Measurements from ENCODE around the gene PRELID1. TPM values are rescaled to one million over a fixed set of nuclear protein-coding genes. Genes with fewer than 3 reads are reported as not detected.
A peak's percentile ranks its signal among the peaks of the same experiment; 100 is the strongest.

The PRELID1 gene
- total RNA-seq, 1 donor, result 82.2 TPM

GRCh38 chr5:177335701-177336065, 32.1 kb downstream of the PRELID1 start:
- no peak for TF ChIP-seq CTCF (IDR thresholded peaks at IDR 0.05; ENCODE audit: extremely low read depth, low read depth, low read length)
- Histone ChIP-seq H3K4me3 (ENCODE audit: insufficient read depth, low read length) (no peak overlapping the region), H2AFZ (ENCODE audit: low read length) (no peak overlapping the region), H4K20me1 (ENCODE audit: insufficient read depth, low read length) (peaks cover 19% of the 10 kb centered on the region), H3K36me3 (ENCODE audit: insufficient read depth, low read length) (peaks cover 48% of the 10 kb centered on the region), H3K4me2 (ENCODE audit: insufficient read depth, low read length) (no peak overlapping the region), H3K79me2 (ENCODE audit: insufficient read depth, low read length) (peaks cover 26% of the 10 kb centered on the region), H3K9me3 (ENCODE audit: low read depth, low read length) (no peaks in the 10 kb centered on the region), H3K27ac (ENCODE audit: low read depth, low read length) (no peak overlapping the region), H3K4me1 (ENCODE audit: insufficient read depth, low read length) (no peaks in the 10 kb centered on the region), H3K27me3 (ENCODE audit: insufficient read depth, low read length) (no peaks in the 10 kb centered on the region)
- DNase-seq (ENCODE audit: insufficient read length, low spot score, missing footprints), result no peak

- Histone ChIP-seq H3K4me3 (ENCODE audit: insufficient read depth, low read length) (no peak overlapping the region), H3K9me3 (ENCODE audit: low read depth, low read length) (no peaks in the 10 kb centered on the region), H3K36me3 (ENCODE audit: insufficient read depth, low read length) (peaks cover 48% of the 10 kb centered on the region), H3K4me2 (ENCODE audit: insufficient read depth, low read length) (no peak overlapping the region), H3K27ac (ENCODE audit: low read depth, low read length) (no peak overlapping the region), H3K79me2 (ENCODE audit: insufficient read depth, low read length) (peaks cover 26% of the 10 kb centered on the region), H3K4me1 (ENCODE audit: insufficient read depth, low read length) (no peaks in the 10 kb centered on the region), H3K27me3 (ENCODE audit: insufficient read depth, low read length) (no peaks in the 10 kb centered on the region), H2AFZ (ENCODE audit: low read length) (no peak overlapping the region), H4K20me1 (ENCODE audit: insufficient read depth, low read length) (peaks cover 19% of the 10 kb centered on the region)
- peak; percentile 38 for TF ChIP-seq CTCF (IDR thresholded peaks at IDR 0.05; ENCODE audit: extremely low read depth, low read depth, low read length)
- peak; percentile 90 for DNase-seq (ENCODE audit: insufficient read length, low spot score, missing footprints)
These were observed 32.5 kb downstream of the PRELID1 start for GRCh38 chr5:177336112-177336511.

GRCh38 chr5:177336603-177337494, 33.2 kb downstream of the PRELID1 start:
- H3K27me3 ChIP-seq (ENCODE audit: insufficient read depth, low read length), result no peaks in the 10 kb centered on the region
- no peak for TF ChIP-seq CTCF (IDR thresholded peaks at IDR 0.05; ENCODE audit: extremely low read depth, low read depth, low read length)
- H3K4me3 ChIP-seq (ENCODE audit: insufficient read depth, low read length), result no peak overlapping the region
- no peaks in the 10 kb centered on the region for H3K4me1 ChIP-seq (ENCODE audit: insufficient read depth, low read length)
- H4K20me1 ChIP-seq (ENCODE audit: insufficient read depth, low read length), result peaks cover 19% of the 10 kb centered on the region
- H3K79me2 ChIP-seq (ENCODE audit: insufficient read depth, low read length), result peaks cover 33% of the 10 kb centered on the region
- H3K9me3 ChIP-seq (ENCODE audit: low read depth, low read length), result no peaks in the 10 kb centered on the region
- H3K4me2 ChIP-seq (ENCODE audit: insufficient read depth, low read length), result no peak overlapping the region
- H3K27ac ChIP-seq (ENCODE audit: low read depth, low read length), result no peak overlapping the region
- peak; percentile 64 for DNase-seq (ENCODE audit: insufficient read length, low spot score, missing footprints)
- H2AFZ ChIP-seq (ENCODE audit: low read length), result no peak overlapping the region
- H3K36me3 ChIP-seq (ENCODE audit: insufficient read depth, low read length), result peaks cover 48% of the 10 kb centered on the region

- Histone ChIP-seq H3K4me1 (ENCODE audit: insufficient read depth, low read length) (no peaks in the 10 kb centered on the region), H3K4me2 (ENCODE audit: insufficient read depth, low read length) (no peak overlapping the region), H3K27ac (ENCODE audit: low read depth, low read length) (no peak overlapping the region), H3K9me3 (ENCODE audit: low read depth, low read length) (no peaks in the 10 kb centered on the region), H2AFZ (ENCODE audit: low read length) (no peak overlapping the region), H3K27me3 (ENCODE audit: insufficient read depth, low read length) (no peaks in the 10 kb centered on the region), H3K79me2 (ENCODE audit: insufficient read depth, low read length) (peaks cover 39% of the 10 kb centered on the region), H3K4me3 (ENCODE audit: insufficient read depth, low read length) (no peak overlapping the region), H4K20me1 (ENCODE audit: insufficient read depth, low read length) (peaks cover 17% of the 10 kb centered on the region), H3K36me3 (ENCODE audit: insufficient read depth, low read length) (peaks cover 41% of the 10 kb centered on the region)
- peak; percentile 27 for DNase-seq (ENCODE audit: insufficient read length, low spot score, missing footprints)
- TF ChIP-seq CTCF (IDR thresholded peaks at IDR 0.05; ENCODE audit: extremely low read depth, low read depth, low read length), result no peak
These were observed 34.9 kb downstream of the PRELID1 start for GRCh38 chr5:177338251-177339106.
